Measurements from ENCODE around the gene CBLN3.
"Not testable (repeated sequence)": the region's sequence is repeated elsewhere in the genome, so short reads cannot be mapped to it uniquely, and the experiment has no call there.

CBLN3 gene

DNA sequence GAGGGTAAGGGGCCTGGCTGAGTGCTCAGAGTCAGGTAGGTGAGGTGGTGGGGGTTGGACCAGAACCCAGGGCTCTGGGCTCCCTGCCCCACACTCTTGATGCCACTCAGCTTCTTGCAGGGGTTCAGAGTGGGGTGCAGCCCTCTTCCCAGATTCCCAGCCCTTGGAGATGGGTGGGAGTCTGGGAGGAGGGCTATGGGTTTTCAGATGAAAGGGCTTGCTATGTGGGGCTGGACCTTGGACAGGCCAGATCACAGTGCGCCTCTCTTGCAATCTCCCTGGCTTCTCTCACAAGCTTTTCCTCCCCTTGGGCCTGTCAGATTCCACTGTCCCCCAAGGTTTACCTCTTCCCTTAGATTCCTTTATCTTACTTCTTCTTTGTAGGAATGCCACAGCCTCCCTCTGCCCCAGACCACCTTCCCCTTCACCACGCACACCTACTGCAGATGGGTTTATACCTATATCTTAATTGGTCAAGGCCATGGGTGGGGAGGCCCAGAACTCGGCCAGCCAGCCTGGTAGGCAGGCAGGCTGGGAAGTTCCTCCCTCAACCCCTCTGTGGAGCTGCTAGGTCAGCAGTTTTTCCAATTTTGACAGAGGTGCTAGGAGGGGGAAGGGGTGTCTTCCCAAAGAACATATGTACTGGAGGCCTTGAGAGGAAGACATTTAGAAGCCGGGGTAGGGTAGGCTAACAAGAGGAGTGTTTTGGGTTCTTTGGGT, 29.3 kb downstream of the CBLN3 start:
- DNase-seq, result no peak

DNA sequence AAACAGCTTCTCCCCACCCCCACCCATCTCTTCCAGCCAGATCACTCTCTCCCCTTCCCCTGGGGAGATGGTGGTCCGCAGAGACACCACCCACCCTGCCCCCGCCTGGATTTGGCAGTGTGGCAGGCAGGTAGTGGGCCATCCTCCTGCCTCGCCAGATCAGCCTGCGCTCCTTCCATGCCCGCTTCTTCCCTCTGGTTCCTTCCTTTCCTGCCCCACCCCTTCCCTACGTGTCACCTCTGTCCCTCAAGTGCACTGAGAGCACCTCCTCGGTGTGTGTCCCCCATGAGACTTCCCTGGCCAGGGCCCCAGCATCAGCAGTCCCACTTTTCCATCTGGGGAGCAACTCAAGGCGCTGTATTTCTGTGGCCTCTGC, 30.0 kb downstream of the CBLN3 start:
- DNase-seq, result no peak

DNA sequence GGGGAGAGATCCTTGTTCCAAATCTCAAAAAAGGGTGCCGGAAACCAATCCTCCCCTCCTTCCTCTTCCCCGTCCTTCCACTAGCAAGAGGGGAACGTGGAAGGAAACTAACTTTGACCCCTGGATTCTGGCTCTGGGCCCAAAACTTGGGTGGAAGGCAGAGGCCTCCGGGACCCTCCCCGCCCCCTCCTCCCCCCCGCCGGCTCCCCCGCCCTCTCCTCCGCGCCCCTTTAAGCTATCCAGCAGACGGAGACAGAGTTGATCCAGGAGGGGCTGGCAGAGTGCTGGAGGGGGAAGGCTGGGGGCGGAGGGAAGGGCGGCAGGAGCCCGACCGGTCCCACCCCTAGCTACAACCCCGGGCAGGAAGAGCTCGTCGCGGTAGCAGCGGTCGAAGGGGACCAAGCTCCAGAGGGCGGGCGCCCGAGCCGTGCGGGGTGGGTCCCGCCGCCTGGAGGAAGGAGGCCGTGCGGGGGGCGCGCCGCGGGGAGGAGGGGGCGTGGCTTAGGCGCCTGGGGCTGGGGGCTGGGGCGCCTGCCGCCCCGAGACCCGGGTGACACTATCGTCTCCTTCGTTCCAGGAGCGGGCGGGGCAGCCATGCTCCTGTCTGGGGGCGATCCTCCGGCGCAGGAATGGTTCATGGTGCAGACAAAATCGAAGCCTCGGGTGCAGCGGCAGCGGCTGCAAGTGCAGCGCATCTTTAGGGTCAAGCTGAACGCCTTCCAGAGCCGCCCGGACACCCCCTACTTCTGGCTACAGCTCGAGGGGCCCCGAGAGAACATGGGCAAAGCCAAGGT, 30.6 kb downstream of the CBLN3 start, which contains the start of gene NYNRIN:
Gene NYNRIN (plus strand): TSS at position 351 of the 794 bp plus-strand sequence. CDS start 244 bp downstream, at position 595.
- peak; percentile 21 for DNase-seq

DNA sequence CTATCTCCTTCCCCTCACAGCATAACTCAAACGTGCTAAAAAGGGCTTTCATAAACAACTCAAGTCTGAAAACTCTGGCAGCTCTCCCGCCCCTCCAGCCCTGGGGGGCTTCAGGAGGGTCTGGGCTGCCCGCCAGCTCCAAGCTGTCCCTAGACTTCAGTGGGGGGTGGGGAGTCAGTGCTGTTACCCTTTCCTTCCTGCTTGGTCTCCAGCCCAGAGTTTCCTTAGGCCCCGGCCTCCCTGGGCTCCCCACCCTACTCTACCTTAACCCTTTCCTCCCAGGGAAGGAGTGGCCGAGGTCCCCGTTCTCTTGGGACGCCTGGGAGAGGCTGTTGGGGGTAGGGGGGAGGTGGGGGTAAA, 31.2 kb downstream of the CBLN3 start:
- no peak for DNase-seq

DNA sequence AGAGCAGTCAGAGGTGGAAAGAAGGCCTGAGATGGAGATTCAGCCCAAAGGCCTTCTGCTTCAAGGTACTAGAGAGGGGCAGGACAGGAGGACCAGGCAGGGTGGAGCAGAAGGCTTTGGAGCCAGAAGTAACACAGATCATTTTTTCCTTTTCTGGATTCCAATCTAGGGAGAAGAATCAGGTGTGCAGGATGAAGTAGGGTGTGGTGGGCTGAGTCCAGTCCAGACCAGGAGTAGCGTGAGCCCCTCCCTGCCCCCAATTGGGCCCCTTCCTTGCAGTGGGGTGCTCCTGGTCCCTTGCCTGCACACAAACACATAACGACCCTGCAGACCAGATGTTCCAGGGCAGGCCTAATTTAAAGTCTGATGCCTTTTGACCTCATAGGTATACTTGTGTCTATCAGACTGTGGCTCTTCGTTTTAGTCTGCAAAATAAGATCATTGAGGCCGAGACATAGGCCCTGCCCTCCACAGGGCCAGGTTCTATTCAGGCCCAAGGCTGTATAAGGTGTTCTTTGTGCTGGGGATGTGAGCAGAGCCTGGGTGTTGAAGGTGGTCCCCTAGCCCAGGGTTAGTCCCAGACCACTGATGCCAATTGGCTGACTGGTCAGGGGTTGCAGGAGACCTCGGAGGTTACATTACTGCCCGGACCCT, 31.7 kb downstream of the CBLN3 start:
- no peak for DNase-seq

- DNase-seq, result no peak
Observed at GRCh38 chr14:24395609-24396582, 33.6 kb downstream of the CBLN3 start.

GRCh38 chr14:24394275-24394674, 35.2 kb downstream of the CBLN3 start:
- no peak for DNase-seq

GRCh38 chr14:24392325-24393091, 37.0 kb downstream of the CBLN3 start:
- DNase-seq, result no peak

GRCh38 chr14:24390701-24391468, 38.6 kb downstream of the CBLN3 start:
- no peak for DNase-seq

- DNase-seq, result no peak
Observed at GRCh38 chr14:24389226-24389848, 40.1 kb downstream of the CBLN3 start.

GRCh38 chr14:24388474-24389179, 40.8 kb downstream of the CBLN3 start:
- DNase-seq, result no peak

- not testable (repeated sequence) for DNase-seq
Observed at GRCh38 chr14:24387579-24387978, 41.9 kb downstream of the CBLN3 start.

DNA sequence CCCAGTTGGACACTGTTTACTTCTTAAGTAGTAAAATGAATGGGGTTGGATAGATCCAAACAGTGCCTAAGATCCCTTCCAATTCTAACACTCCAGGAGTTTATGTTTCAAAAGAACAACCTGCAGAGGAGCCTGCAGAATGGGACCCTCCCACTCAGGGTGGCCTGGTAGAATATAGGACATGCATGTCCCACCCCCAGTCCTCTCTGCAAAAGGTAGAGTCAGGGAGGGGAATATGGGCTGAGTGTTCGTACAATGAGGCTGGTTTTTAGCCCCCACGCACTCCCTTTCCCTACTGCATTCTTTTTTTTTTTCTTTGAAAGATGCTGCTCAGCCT, 42.5 kb downstream of the CBLN3 start:
- no peak for DNase-seq

DNA sequence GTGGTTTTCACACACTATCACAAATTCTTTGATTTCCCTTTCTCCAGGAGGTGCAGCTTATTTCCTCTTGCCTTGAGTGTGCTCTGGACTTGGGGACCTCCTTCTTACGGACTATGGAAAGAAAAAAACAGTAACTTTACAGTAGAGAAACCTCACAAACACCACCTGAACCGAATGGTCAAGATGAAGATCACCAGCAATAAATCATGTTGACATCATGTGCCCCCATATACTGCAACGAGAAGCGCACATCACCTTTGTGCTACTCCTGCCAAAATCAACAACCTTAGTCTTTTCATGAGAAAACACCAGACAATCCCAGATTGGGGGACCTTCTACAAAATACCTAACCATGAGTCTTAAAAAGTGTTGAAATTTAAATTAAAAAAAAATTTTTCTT, 43.9 kb downstream of the CBLN3 start:
- DNase-seq, result no peak

DNA sequence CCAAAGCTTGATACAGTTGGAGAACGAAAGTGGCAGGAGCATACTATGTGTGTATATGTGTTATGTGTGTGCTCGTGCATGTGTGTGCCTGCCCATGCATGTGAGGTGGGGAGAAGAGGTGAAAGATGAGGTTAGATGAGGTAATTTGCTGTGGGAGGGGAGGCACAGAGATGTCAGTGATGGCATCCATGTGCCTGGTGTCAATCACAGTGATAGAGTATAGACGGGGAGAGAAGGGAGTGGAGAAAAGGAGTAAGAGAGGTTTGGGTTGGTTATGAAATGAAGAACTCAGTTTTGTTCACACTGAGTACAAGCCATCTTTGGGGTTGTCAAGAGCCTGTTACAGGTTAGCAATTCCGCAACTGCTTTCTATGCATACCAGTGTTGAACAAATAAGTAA, 45.3 kb downstream of the CBLN3 start:
- DNase-seq, result no peak

DNA sequence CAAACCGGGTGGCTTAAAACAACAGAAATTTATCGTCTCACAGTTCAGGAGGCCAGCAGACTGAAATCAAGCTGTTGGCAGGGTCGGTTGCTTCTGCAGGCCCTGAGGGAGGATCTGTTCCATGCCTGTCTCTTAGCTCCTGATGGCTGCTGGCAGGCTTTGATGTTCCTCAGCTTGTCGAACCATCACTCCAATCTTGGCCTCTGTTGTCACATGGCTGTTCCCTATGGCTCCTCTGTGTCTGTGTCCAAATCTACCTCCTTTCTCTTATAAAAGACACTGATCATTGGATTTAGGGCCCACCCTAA, 47.5 kb downstream of the CBLN3 start:
- no peak for DNase-seq

DNA sequence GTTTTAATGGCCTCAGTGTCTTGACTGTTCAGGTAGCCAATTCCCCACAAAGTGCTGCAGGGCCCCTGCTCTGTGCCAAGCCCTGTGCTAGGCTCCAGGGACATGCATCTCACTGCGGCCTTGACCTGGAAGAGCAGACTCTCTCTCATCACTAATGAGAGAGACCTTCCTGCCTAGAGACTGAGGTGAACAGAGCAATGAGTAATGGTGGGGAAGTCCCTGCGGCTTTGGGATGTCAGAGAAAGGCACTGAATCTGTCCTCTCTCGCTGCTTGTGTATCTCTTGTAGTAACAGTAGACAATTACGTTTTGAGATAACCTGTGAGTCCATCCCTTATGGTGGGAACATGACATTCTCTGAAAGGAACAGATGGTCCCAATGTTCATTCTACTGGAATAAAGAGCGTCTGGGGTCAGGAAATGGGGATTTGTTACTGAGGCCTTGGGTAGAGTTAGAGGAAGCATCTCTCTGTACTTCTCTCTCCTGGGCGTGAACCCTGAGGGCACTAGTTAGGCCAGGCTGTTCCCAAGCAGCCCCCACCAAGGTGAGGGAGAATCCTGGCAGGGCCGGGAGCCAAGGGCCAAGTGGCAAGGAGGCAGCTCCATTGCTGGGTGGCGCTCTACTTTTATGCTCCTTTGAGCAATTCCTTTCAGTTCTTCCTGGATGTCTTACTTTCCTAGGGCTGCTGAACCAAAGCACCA, 48.0 kb downstream of the CBLN3 start:
- no peak for DNase-seq

- no peak for DNase-seq
Observed at GRCh38 chr14:24379907-24380730, 49.3 kb downstream of the CBLN3 start.

All from stimulated activated CD4-positive, alpha-beta T cell treated with anti-CD3 and anti-CD28 coated beads, Interleukin-12 subunit alpha, Interleukin-12 subunit beta, amount 100 ng/mL, for 4 hours (primary cell).